AG04449 (cell line): ENCODE data around the gene PIP5K1C.

Experiments used
- CTCF ChIA-PET: fragments of 350-600 bp; formaldehyde crosslinking; extraction: SDS; loops from one replicate; lab custom pipeline; 2021; ENCODE audit warnings: antibody characterized with exemption; lab: Yijun Ruan, JAX
- POLR2A ChIA-PET: fragments of 400-600, 350-600 bp; formaldehyde crosslinking; extraction: SDS; loops from one replicate; lab custom pipeline; 2020; ENCODE audit warnings: antibody characterized with exemption, inconsistent platforms; lab: Yijun Ruan, JAX
- DNase-seq: peaks from one replicate; pipeline ENCODE4 v3.0.0-alpha.2; 2010; ENCODE audit warnings: low read depth, low spot score
- H3K4me3 ChIP-seq: 2 replicates; pipeline ENCODE4 v1.5.1; 2011; ENCODE audit warnings: low read depth, mild to moderate bottlenecking, control low read depth, low read length
- CTCF ChIP-seq: IDR thresholded peaks from one replicate; pipeline ENCODE4 v1.5.1; 2011; ENCODE audit warnings: mild to moderate bottlenecking, moderate library complexity, low read length, control low read depth, inconsistent platforms; ENCODE audit not compliant: insufficient read depth; ENCODE audit errors: missing control alignments

Gene PIP5K1C

GRCh38 chr19:3623716-3624115, 76.6 kb downstream of the PIP5K1C start:
- ChIA-PET CTCF (interaction anchor here (0.9 to 1.4 kb wide), 3 partner anchors 47 to 78 kb away, joined by 3 read pairs; partner anchors contain the start of gene MFSD12), POLR2A (no interaction called here)
- no peak for DNase-seq
- TF ChIP-seq CTCF: no peak
- H3K4me3 ChIP-seq: no peak overlapping the region

- no peak for DNase-seq
- no peak for TF ChIP-seq CTCF
- CTCF ChIA-PET: interaction anchor here (0.6 to 7.1 kb wide), 6 partner anchors 11 to 317 kb away, joined by 3 to 54 read pairs (median 4); partner anchors contain the start of gene MFSD12
- no peak overlapping the region for H3K4me3 ChIP-seq
- POLR2A ChIA-PET: interaction anchor here (1.2 kb wide), 1 partner anchor 31 kb away, joined by 3 read pairs; no protein-coding TSS in a partner anchor
Measured at GRCh38 chr19:3622224-3622623, 78.0 kb downstream of the PIP5K1C start.

- ChIA-PET CTCF (interaction anchor here (0.6 to 7.1 kb wide), 5 partner anchors 11 to 317 kb away, joined by 3 to 54 read pairs (median 6); no protein-coding TSS in a partner anchor), POLR2A (interaction anchor here (0.5 to 1.6 kb wide), 2 partner anchors 14 to 349 kb away, joined by 3 to 5 read pairs; partner anchors contain the start of gene DAPK3)
- TF ChIP-seq CTCF: no peak
Measured at GRCh38 chr19:3621689-3622088, 78.6 kb downstream of the PIP5K1C start.

GRCh38 chr19:3620817-3621547, 79.3 kb downstream of the PIP5K1C start:
- TF ChIP-seq CTCF: no peak
- H3K4me3 ChIP-seq: no peak overlapping the region
- DNase-seq: no peak
- CTCF ChIA-PET: interaction anchor here (1.5 to 7.1 kb wide), 5 partner anchors 12 to 316 kb away, joined by 5 to 54 read pairs (median 10); partner anchors contain the start of gene GIPC3
- POLR2A ChIA-PET: interaction anchor here (1.6 kb wide), 1 partner anchor 13 kb away, joined by 5 read pairs; no protein-coding TSS in a partner anchor

More at GRCh38 chr19:3621689-3622088, 78.6 kb downstream of the PIP5K1C start:
- no peak overlapping the region for H3K4me3 ChIP-seq
- no peak for DNase-seq

- ChIA-PET POLR2A (interaction anchor here (1.6 kb wide), 1 partner anchor 12 kb away, joined by 5 read pairs; no protein-coding TSS in a partner anchor), CTCF (interaction anchor here (1.5 to 7.1 kb wide), 4 partner anchors 11 to 315 kb away, joined by 5 to 54 read pairs (median 24); partner anchors contain the start of gene GIPC3)
- no peak for DNase-seq
- TF ChIP-seq CTCF: no peak
- no peak overlapping the region for H3K4me3 ChIP-seq
Measured at GRCh38 chr19:3620145-3620816, 80.0 kb downstream of the PIP5K1C start.
